GM12892 (cell line): ENCODE data around the gene XCL2.

Experiments used
- POLR2A ChIP-seq: IDR thresholded peaks from 2 replicates; pipeline ENCODE4 v1.6.1; 2011; ENCODE audit warnings: low read depth, low read length, control low read depth
- POLR2AphosphoS5 ChIP-seq: IDR thresholded peaks from 2 replicates; pipeline ENCODE4 v1.6.1; 2011; ENCODE audit warnings: low read depth, low read length, control low read depth
- TAF1 ChIP-seq: IDR thresholded peaks from 2 replicates; pipeline ENCODE4 v1.6.1; 2011; ENCODE audit warnings: low read depth, mild to moderate bottlenecking, control low read depth, low read length, borderline replicate concordance

DNA sequence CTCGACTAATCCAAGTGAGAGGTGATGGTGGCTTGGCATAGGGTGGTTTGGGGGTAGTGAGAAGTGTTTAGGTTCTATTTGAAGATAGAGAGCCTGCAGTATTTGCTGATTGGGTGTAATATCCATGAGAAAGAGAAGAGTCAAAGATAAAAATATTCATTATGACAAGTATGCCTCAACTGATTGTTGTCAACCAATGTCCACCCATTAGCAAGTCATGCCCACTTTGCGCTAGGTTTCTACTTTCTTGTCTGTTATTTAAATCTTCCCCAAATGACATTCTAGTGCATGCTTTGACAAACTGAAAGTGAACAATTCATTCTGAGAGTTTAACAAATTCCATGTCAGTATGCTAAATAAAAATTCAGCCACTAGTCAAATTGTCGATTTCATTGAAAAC is 28.8 kb upstream of the XCL2 start:
- no peak for TF ChIP-seq POLR2A
- no peak for TF ChIP-seq TAF1
- TF ChIP-seq POLR2AphosphoS5, result no peak
